ENCODE data around the gene ZNF473.
A peak's percentile ranks its signal among the peaks of the same experiment; 100 is the strongest.
"Not testable (repeated sequence)": the region's sequence is repeated elsewhere in the genome, so short reads cannot be mapped to it uniquely, and the experiment has no call there.

The ZNF473 gene

DNA sequence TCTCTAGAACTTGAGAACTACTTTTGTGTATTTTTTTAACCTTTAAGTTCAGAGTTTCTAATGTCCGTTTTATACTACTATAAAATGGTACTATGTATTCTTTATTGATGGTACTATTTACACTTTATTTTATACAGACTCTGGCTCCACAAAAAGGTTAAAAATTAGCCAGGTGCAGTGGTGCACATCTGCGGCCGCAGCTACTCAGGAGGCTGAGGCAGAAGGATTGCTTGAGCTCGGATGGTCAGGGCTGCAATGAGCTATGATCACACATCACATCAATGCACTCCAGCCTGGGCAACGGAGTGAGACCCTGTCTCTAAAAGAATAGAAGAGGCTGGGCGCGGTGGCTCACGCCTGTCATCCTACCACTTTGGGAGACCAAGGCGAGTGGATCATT, 66.0 kb downstream of the ZNF473 start:
- not testable (repeated sequence) for H3K36me3 Mint-ChIP-seq; ATAC-seq; H3K4me3 Mint-ChIP-seq; DNase-seq (ENCODE audit: low spot score in 2 of 2); H3K9me3 Mint-ChIP-seq; H3K4me1 Mint-ChIP-seq; H3K27ac Mint-ChIP-seq

DNA sequence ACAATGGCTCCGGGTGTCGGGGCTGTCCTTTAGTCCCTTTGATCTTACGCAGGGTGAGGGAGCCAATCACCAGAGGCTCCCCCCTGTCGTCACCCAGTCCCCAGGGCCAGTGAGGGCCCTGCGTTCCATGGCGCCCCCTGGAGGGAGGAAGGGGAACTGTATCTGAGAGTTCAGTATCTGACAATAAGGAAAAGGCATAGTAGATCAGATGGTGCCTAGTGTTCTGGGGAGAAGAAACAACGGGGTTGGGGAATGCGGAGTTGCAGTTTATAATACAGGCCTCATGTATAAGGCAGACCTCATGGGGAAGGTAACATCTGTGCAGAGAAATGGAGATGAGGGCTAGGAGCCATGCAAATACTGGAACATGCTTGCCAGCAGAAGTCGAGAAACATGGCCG, 66.8 kb downstream of the ZNF473 start:
- H3K4me1 Mint-ChIP-seq; H3K4me3 Mint-ChIP-seq; H3K9me3 Mint-ChIP-seq; H3K27ac Mint-ChIP-seq; ATAC-seq; DNase-seq (ENCODE audit: low spot score in 2 of 2); H3K36me3 Mint-ChIP-seq: not testable (repeated sequence)

DNA sequence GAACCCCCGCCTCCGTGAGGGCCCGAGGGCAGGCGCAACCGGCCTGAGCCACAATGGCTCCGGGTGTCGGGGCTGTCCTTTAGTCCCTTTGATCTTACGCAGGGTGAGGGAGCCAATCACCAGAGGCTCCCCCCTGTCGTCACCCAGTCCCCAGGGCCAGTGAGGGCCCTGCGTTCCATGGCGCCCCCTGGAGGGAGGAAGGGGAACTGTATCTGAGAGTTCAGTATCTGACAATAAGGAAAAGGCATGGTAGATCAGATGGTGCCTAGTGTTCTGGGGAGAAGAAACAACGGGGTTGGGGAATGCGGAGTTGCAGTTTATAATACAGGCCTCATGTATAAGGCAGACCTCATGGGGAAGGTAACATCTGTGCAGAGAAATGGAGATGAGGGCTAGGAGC, 72.1 kb downstream of the ZNF473 start:
- ATAC-seq; H3K4me1 Mint-ChIP-seq; H3K4me3 Mint-ChIP-seq; DNase-seq (ENCODE audit: low spot score in 2 of 2); H3K9me3 Mint-ChIP-seq; H3K36me3 Mint-ChIP-seq; H3K27ac Mint-ChIP-seq: not testable (repeated sequence)

DNA sequence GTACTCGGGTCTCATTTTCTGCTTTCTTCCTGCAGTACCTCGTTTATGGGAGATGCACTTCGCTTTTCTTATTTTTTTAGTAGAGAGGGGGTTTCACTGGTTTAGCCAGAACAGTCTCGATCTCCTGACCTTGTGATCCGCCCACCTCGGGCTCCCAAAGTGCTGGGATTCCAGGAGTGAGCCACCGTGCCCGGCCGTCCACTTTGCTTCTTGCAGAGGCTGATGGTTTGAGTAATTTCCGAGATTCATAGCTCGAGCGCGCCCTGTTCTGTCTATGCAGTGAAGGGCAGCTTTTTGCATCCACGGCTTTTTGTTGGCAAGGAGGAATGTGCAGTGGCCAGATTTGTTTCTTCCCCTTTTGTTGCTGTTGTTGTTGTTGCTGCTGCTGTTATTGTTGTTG, 73.1 kb downstream of the ZNF473 start:
- not testable (repeated sequence) for H3K27ac Mint-ChIP-seq, H3K36me3 Mint-ChIP-seq, ATAC-seq, H3K9me3 Mint-ChIP-seq, H3K4me3 Mint-ChIP-seq, H3K4me1 Mint-ChIP-seq
- DNase-seq (ENCODE audit: low spot score in 2 of 2): peak in 1 of 2 donors; percentile 67

DNA sequence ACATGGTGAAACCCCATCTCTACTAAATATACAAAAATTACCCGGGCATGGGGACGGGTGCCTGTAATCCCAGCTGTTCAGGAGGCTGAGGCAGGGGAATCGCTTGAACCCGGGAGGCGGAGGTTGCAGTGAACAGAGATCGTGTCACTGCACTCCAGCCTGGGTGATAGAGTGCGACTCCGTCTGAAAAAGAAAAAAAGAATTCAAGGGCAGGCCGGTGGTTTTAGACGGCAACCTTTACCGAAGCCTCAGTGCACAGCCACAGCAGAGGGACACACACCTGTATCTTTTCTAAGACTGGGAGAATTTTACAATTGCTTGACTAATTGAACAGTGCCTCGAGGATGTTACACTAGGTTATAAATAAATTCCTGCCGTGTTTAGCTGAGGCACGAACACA, 73.9 kb downstream of the ZNF473 start:
- not testable (repeated sequence) for H3K4me1 Mint-ChIP-seq, H3K27ac Mint-ChIP-seq, H3K9me3 Mint-ChIP-seq, ATAC-seq, H3K4me3 Mint-ChIP-seq, H3K36me3 Mint-ChIP-seq
- DNase-seq (ENCODE audit: low spot score in 2 of 2): peak in 1 of 2 donors; percentile 53

DNA sequence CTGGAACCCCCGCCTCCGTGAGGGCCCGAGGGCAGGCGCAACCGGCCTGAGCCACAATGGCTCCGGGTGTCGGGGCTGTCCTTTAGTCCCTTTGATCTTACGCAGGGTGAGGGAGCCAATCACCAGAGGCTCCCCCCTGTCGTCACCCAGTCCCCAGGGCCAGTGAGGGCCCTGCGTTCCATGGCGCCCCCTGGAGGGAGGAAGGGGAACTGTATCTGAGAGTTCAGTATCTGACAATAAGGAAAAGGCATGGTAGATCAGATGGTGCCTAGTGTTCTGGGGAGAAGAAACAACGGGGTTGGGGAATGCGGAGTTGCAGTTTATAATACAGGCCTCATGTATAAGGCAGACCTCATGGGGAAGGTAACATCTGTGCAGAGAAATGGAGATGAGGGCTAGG, 75.1 kb downstream of the ZNF473 start:
- not testable (repeated sequence) for H3K36me3 Mint-ChIP-seq; H3K4me1 Mint-ChIP-seq; H3K4me3 Mint-ChIP-seq; H3K27ac Mint-ChIP-seq; H3K9me3 Mint-ChIP-seq; DNase-seq (ENCODE audit: low spot score in 2 of 2); ATAC-seq

All from stimulated activated effector memory CD8-positive, alpha-beta T cell treated with anti-CD3 and anti-CD28 coated beads, Interleukin-12 subunit alpha, Interleukin-12 subunit beta, amount 100 ng/mL, for 72 hours (primary cell).